ENCODE results near the gene TSPAN9.

DNA sequence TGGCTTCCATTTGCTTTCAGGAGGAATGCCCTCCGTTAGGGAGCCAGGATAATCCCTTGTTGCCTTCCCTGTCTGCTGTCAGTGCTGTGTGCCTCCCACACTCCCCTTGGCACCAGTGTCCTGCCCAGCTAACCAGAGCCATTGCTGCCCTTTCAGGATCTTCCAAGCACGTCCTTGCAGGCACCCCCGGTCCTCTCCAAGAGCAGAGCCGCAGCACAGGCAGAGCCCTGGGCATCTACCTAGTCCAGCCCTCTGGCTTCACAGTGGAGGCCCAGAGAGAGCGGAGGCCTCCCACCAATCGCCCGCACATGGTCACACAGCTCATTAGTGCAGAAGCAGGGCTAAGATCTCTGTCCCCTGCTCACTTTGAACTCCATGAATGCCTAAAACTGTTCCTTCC, 39.0 kb upstream of the TSPAN9 start:
- TF ChIP-seq, protein P1, sequence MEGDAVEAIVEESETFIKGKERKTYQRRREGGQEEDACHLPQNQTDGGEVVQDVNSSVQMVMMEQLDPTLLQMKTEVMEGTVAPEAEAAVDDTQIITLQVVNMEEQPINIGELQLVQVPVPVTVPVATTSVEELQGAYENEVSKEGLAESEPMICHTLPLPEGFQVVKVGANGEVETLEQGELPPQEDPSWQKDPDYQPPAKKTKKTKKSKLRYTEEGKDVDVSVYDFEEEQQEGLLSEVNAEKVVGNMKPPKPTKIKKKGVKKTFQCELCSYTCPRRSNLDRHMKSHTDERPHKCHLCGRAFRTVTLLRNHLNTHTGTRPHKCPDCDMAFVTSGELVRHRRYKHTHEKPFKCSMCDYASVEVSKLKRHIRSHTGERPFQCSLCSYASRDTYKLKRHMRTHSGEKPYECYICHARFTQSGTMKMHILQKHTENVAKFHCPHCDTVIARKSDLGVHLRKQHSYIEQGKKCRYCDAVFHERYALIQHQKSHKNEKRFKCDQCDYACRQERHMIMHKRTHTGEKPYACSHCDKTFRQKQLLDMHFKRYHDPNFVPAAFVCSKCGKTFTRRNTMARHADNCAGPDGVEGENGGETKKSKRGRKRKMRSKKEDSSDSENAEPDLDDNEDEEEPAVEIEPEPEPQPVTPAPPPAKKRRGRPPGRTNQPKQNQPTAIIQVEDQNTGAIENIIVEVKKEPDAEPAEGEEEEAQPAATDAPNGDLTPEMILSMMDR (IDR thresholded peaks at IDR 0.05; ENCODE audit: low read depth, low read length, poor library complexity, severe bottlenecking): no peak
- no peak for TF ChIP-seq EZH2phosphoT487 (IDR thresholded peaks at IDR 0.05; ENCODE audit: borderline replicate concordance, low read length)

Data from DOHH2 (cell line).